Tibial nerve (tissue), 4 donors: Measurements from ENCODE around the gene TNFRSF13B.

ENCODE experiments used
- CTCF ChIP-seq, 5 experiments: fragments of 200-600 bp in 3 of 5; fragments of 450-650 bp in 2 of 5; sonication (generic) in 3 of 5; IDR thresholded peaks; one replicate each; pipeline ENCODE4 v1.5.1; 2016 to 2019; ENCODE audit warnings: antibody characterized with exemption in 5 of 5, mild to moderate bottlenecking in 3 of 5, moderate library complexity in 2 of 5
- EP300 ChIP-seq, 2 donors: sonication (generic); formaldehyde crosslinking; IDR thresholded peaks; one replicate each; pipeline ENCODE4 v1.6.1; 2017; ENCODE audit warnings: antibody characterized with exemption in 2 of 2, mild to moderate bottlenecking in 1 of 2
- POLR2A ChIP-seq, 2 donors: fragments of 450-650 bp; IDR thresholded peaks; one replicate each; pipeline ENCODE4 v1.6.1; 2017; ENCODE audit warnings: antibody characterized with exemption in 2 of 2, mild to moderate bottlenecking in 2 of 2, moderate library complexity in 2 of 2

- TF ChIP-seq CTCF (IDR thresholded peaks at IDR 0.05) (no peak), EP300 (IDR thresholded peaks at IDR 0.05) (no peak), POLR2A (IDR thresholded peaks at IDR 0.05) (no peak)
Observed at GRCh38 chr17:16927641-16928321, 44.1 kb downstream of the TNFRSF13B start.
